ENCODE measurements around the gene DDIAS. TPM values are rescaled to one million over a fixed set of nuclear protein-coding genes. Genes with fewer than 3 reads are reported as not detected.

Gene DDIAS
- total and polyA plus RNA-seq, 10 of the 15 experiments (the other 5 are each of a cell fraction or from before 2014, with no cell fraction given), result 6.9 to 27.8 (median 12.9) TPM

DNA sequence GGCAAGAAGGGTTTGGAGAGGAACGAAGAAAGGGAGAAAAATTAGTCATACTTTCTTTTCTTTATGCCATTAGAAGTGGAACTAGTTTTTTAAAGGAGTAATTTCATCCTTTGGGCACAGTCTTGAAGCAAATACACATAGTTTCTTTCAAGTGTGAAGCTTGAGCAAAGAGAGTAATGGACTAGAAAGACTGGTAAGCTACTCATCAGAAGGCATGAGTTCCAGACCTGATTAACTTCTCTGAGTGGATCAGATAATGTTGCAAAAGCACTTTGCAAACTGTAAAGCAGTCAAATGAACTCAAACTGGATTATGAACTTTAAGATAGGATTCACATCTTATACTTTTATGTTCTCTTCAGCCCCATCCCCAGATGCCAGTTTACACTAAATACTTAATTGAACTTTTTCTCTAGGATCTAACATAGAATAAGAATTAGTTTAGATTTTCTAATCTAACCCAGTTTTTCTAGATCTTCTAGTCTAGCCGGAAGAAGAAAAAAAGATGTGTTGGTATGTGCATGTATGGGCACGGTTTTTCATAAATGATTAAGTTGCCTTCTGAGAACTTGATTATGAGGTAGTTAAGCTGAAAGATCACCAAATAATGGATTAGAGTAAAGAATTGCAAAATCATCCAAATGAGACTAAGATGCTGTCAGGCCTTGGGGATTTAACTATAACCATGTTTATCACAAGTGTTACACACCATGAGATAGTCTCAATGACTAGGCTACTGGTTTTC lies 2.5 kb downstream of the DDIAS start (continued):
- no peak for TF ChIP-seq PML (IDR thresholded peaks at IDR 0.05; ENCODE audit: low read length)

DNA sequence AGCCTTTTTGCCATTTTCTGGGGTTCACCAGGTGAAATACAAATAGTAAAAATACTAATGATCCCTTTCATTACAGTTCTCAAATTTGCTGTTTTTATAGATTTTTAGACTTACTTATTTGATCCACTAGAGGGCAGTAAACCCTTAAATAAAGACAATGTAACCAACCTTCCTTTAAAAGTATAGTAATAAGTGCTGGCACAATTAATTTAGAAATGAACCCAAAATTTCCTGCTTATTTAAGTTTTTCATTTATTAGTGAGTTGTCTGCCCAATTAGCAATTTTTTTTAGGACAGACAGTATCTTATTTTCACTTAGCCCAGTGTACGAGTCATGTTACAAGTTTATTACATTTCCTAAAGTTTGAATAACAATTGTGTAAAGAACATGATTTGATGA lies 4.7 kb downstream of the DDIAS start:
- Histone ChIP-seq H3K9ac (ENCODE audit: control insufficient read depth, insufficient read depth, low read length) (no peak overlapping the region), H3K4me2 (ENCODE audit: control insufficient read depth, insufficient read depth) (peak overlapping the region; percentile 46; the same call in 1 of the 2 replicates), H3K36me3 (ENCODE audit: control insufficient read depth in 2 of 2, insufficient read depth in 2 of 2, low read length in 1 of 2) (no peaks in the 10 kb centered on the region), H4K20me1 (ENCODE audit: control insufficient read depth, insufficient read depth) (no peaks in the 10 kb centered on the region), H2AFZ (ENCODE audit: control insufficient read depth, low read depth, low read length) (no peak overlapping the region), H3K27me3 (replicated peaks in 1 of 2; ENCODE audit: control insufficient read depth in 2 of 2, insufficient read depth in 2 of 2, low read length in 1 of 2) (no peaks in the 10 kb centered on the region), H3K9me3 (replicated peaks; ENCODE audit: control insufficient read depth, insufficient read depth, low read length) (no peaks in the 10 kb centered on the region; the same call in 2 of the 3 replicates), H3K79me2 (ENCODE audit: control insufficient read depth, insufficient read depth, low read length) (peaks cover 41% of the 10 kb centered on the region), H3K4me3 (no peak overlapping the region), H3K27ac (ENCODE audit: control insufficient read depth, insufficient read depth) (peak overlapping the region; percentile 49; the same call in 1 of the 2 replicates), H3K4me1 (ENCODE audit: control insufficient read depth, insufficient read depth, low read length) (peaks cover 15% of the 10 kb centered on the region; the same call in 1 of the 2 replicates)
- BruUV-seq (replicated peaks), result no TSS peak
- POLR2A ChIA-PET, result no interaction called here
- ATAC-seq (no peak), DNase-seq (ENCODE audit: low read depth, low spot score) (no peak), FAIRE-seq (no peak)
- SMC1A ChIA-PET (ENCODE audit: uncharacterized antibody, unreplicated experiment), result interaction anchor here (0.9 to 5.3 kb wide), 9 partner anchors 10 to 343 kb away, joined by 3 to 56 read pairs (median 5); no protein-coding TSS in a partner anchor
- in situ Hi-C loops (cut with MboI) (loop anchor here (10.0 kb wide), 2 partner anchors 169 to 379 kb away; partner anchors contain the start of genes CCDC90B and RAB30), intact Hi-C loops (cut with micrococcal nuclease; ENCODE audit: unreplicated experiment) (loop anchor here (1.0 to 5.0 kb wide), 4 partner anchors 21 to 916 kb away; no protein-coding TSS in a partner anchor)
- 96% methylated on average over 1 of the region's 1 CpG for WGBS (ENCODE audit: insufficient coverage, insufficient replicate concordance, low lambda C conversion rate, missing lambda C conversion rate)
- CTCF ChIA-PET, result interaction anchor here (0.9 to 8.7 kb wide), 12 partner anchors 13 to 910 kb away, joined by 3 to 87 read pairs (median 10); no protein-coding TSS in a partner anchor
- RAD21 ChIA-PET (ENCODE audit: unreplicated experiment), result interaction anchor here (1.0 to 3.4 kb wide), 11 partner anchors 14 to 352 kb away, joined by 3 to 20 read pairs (median 7); no protein-coding TSS in a partner anchor
- TF ChIP-seq SMAD5 (IDR thresholded peaks at IDR 0.05; ENCODE audit: low read depth) (no peak), RAD51 (IDR thresholded peaks at IDR 0.05) (0 out of 2 replicates have a peak, but pooled peaks have one; percentile 8), SMARCA5 (IDR thresholded peaks at IDR 0.05) (0 out of 2 replicates have a peak, but pooled peaks have one; percentile 27), BCL3 (IDR thresholded peaks at IDR 0.05; ENCODE audit: borderline replicate concordance, insufficient read depth, low read depth, low read length, poor library complexity, severe bottlenecking) (no peak), BCL11A (IDR thresholded peaks at IDR 0.05; ENCODE audit: low read depth, low read length) (no peak), RAD21 (IDR thresholded peaks at IDR 0.05; ENCODE audit: insufficient read depth, low read depth, low read length) (peak; percentile 66), SMC3 (IDR thresholded peaks at IDR 0.05; ENCODE audit: borderline replicate concordance, low read length) (peak; percentile 70; the same call in 1 of the 2 replicates), CTCF (IDR thresholded peaks at IDR 0.05 in 2 of 3, conservative IDR thresholded peaks at IDR 0.05 in 1 of 3; ENCODE audit: control insufficient read depth in 2 of 3, extremely low read depth in 1 of 3, insufficient read depth in 1 of 3, low read depth in 3 of 3, low read length in 3 of 3) (peak in 1 of 3 experiments; percentile 32; a peak in 2 of 6 replicates), POLR2AphosphoS2 (IDR thresholded peaks at IDR 0.05; ENCODE audit: low read depth, low read length) (no peak), PAX5 (IDR thresholded peaks at IDR 0.05; ENCODE audit: borderline replicate concordance, low read depth, low read length) (no peak), CEBPB (IDR thresholded peaks at IDR 0.05; ENCODE audit: borderline replicate concordance in 1 of 2, low read depth in 2 of 2, low read length in 2 of 2) (no peak), NR2F1 (conservative IDR thresholded peaks at IDR 0.05) (no peak), RB1 (IDR thresholded peaks at IDR 0.05; ENCODE audit: borderline replicate concordance) (no peak), PAX8 (IDR thresholded peaks at IDR 0.05) (no peak)
- TF ChIP-seq, protein P1, sequence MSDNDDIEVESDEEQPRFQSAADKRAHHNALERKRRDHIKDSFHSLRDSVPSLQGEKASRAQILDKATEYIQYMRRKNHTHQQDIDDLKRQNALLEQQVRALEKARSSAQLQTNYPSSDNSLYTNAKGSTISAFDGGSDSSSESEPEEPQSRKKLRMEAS (IDR thresholded peaks at IDR 0.05; ENCODE audit: low read depth, low read length), result no peak
- TF ChIP-seq, protein P2, sequence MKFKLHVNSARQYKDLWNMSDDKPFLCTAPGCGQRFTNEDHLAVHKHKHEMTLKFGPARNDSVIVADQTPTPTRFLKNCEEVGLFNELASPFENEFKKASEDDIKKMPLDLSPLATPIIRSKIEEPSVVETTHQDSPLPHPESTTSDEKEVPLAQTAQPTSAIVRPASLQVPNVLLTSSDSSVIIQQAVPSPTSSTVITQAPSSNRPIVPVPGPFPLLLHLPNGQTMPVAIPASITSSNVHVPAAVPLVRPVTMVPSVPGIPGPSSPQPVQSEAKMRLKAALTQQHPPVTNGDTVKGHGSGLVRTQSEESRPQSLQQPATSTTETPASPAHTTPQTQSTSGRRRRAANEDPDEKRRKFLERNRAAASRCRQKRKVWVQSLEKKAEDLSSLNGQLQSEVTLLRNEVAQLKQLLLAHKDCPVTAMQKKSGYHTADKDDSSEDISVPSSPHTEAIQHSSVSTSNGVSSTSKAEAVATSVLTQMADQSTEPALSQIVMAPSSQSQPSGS (IDR thresholded peaks at IDR 0.05; ENCODE audit: low read length), result no peak
